ENCODE results near the gene HSPA8.

The HSPA8 gene

DNA sequence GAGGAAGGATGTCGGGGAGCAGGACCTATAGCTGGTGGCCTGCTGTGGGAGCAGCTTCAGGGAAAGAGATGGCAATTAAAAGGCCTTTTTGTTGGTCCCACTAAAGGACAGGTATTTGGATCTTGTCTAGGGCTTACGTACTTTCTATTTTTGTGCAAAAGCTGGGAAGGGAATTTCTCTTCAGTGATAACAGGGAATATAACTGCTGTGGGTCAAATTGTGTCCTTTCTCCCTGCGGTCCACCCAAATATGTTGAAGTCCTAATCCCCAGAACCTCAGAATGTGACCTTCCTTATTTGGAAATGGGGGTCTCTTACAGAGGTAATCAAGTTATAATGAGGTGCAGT, 14.0 kb downstream of the HSPA8 start:
- DNase-seq (ENCODE audit: low read depth in 2 of 2, low spot score in 1 of 2): no peak

GRCh38 chr11:123047266-123047946, 14.5 kb downstream of the HSPA8 start:
- DNase-seq (ENCODE audit: low read depth in 2 of 2, low spot score in 1 of 2): no peak

GRCh38 chr11:123046473-123047259, 15.3 kb downstream of the HSPA8 start:
- DNase-seq (ENCODE audit: low read depth in 2 of 2, low spot score in 1 of 2): no peak

- DNase-seq (ENCODE audit: low read depth in 2 of 2, low spot score in 1 of 2): no peak
Measured at GRCh38 chr11:123045101-123045500, 16.8 kb downstream of the HSPA8 start.

GRCh38 chr11:123041185-123041584, 20.8 kb downstream of the HSPA8 start:
- DNase-seq (ENCODE audit: low read depth in 2 of 2, low spot score in 1 of 2): no peak

DNA sequence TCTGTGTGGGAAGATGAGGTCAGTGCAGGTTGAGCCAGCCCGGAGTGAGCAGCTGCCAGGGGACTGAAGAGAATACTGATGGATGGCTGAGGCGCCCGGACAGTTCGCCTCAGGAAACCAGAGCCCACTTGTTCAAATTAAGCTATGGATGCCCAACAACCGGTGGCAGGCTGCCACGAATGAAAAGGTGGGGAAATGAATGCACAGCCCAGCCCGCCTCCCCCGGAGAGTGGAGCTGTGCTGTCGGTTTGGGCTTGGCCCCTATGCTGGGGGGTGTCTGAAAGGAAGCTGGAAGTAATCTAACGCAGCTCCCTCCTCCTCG, 21.9 kb downstream of the HSPA8 start:
- DNase-seq (ENCODE audit: low read depth in 2 of 2, low spot score in 1 of 2): no peak

- DNase-seq (ENCODE audit: low read depth in 2 of 2, low spot score in 1 of 2): no peak
Measured at GRCh38 chr11:123035831-123036230, 26.1 kb downstream of the HSPA8 start.

DNA sequence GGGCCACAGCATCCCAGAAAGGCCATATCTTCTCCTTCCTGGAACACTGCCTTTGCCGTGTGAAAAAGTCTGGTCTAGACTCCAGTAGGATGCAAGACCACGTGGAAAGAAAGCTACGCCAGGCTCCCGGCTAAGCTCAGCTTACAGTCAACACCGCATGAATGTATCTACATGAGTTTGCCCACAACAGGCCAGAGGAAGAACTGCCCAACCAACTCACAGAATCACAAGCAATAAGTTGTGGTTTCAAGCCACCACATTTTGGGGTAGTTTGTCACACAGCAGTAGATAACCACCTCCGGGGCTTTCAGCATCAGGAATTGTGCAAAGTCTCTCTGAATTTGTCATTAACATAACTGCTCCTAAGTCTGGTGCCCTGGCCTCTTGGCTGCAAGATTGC, 27.3 kb downstream of the HSPA8 start:
- no peak for DNase-seq (ENCODE audit: low read depth in 2 of 2, low spot score in 1 of 2)

- no peak for DNase-seq (ENCODE audit: low read depth in 2 of 2, low spot score in 1 of 2)
Measured at GRCh38 chr11:123033895-123034294, 28.0 kb downstream of the HSPA8 start.

DNA sequence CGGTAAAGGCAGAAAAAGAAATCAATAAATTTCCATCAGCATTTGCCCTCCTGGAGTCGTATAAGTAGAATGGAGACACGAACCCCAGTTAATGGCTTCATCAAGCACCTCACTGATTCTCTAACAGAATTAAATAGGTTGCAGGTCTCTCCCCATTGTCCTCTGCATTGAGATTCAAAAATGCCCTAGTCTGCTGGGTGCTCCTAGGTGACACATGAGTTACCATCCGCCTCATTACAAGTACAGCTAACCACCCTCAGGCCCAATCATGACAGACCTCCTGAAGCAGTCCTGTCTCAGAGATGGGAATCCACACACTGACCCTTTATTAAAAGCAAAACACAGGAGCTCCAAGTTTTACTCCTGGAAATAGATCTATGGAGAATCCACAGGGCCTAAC, 31.4 kb downstream of the HSPA8 start:
- no peak for DNase-seq (ENCODE audit: low read depth in 2 of 2, low spot score in 1 of 2)

- no peak for DNase-seq (ENCODE audit: low read depth in 2 of 2, low spot score in 1 of 2)
Measured at GRCh38 chr11:123020968-123021367, 41.0 kb downstream of the HSPA8 start.

GRCh38 chr11:123018702-123019101, 43.2 kb downstream of the HSPA8 start:
- DNase-seq (ENCODE audit: low read depth in 2 of 2, low spot score in 1 of 2): no peak

DNA sequence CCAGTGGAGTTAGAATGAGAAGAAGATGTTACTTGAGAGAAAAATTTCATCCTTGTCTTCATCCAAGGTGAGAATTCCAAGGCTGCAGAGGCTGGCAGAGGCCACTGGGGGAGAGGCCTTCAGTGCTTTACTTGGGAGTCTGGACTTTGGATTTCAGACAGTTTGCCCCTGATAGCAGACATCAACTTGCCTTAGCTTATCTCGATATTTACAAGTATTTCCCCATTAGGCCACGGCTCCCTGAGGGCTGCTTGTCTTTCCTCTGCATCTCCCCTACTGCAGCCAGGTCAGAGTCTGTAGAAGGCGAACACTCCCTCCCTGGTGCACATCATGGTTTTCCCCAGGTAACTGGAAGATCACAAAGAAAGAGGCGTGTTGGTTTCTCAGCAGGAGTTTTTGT, 50.4 kb downstream of the HSPA8 start:
- no peak for DNase-seq (ENCODE audit: low read depth in 2 of 2, low spot score in 1 of 2)

Measured in stimulated activated CD8-positive, alpha-beta memory T cell treated with anti-CD3 and anti-CD28 coated beads, Interleukin-4, amount 100 ng/mL, for 1 hour (primary cell).